Measurements from ENCODE around the gene BAIAP2L1. TPM values are rescaled to one million over a fixed set of nuclear protein-coding genes. Genes with fewer than 3 reads are reported as not detected.

BAIAP2L1 gene
- total RNA-seq, 2 experiments from 2014 or later: 0.33 to 0.61 TPM

DNA sequence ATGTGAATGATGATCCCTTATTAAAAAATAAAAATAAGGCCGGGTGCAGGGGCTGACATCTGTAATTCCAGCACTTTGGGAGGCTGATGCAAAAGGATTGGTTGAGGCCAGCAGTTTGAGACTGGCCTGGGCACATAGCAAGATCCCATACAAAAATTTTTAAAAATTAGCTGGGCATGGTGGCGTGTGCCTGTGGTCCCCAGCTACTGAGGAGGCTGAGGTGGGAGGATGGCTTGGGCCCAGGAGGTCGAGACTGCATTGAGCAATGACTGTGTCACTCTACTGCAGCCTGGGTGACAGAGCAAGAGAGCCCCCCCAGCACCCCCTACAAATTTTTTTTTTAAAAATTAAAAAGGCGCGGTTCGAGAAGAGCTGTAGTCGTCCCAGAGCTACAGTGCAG lies 120.6 kb downstream of the BAIAP2L1 start:
- peak overlapping the region; percentile 77 for H3K4me3 ChIP-seq (ENCODE audit: low read length)
- Mint-ChIP-seq H3K36me3 (ENCODE audit: low read depth) (peaks cover 9% of the 10 kb centered on the region), H3K27ac (peak overlapping the region; percentile 91), H3K9me3 (no peaks in the 10 kb centered on the region), H3K4me3 (peak overlapping the region; percentile 90), H3K4me1 (ENCODE audit: low read depth) (peaks cover 36% of the 10 kb centered on the region), H3K27me3 (no peaks in the 10 kb centered on the region)
- ATAC-seq (ENCODE audit: poor library complexity): no peak
- intact Hi-C loops (cut with DNase I, micrococcal nuclease): loop anchor here (1.0 to 10.0 kb wide), 8 partner anchors 29 to 1165 kb away; partner anchors contain the start of genes BAIAP2L1 (in 1 of the 2), BHLHA15 (in 1 of the 2), SDHAF3 (in 1 of the 2) and SMURF1 (in 1 of the 2)
- H3K4me1 ChIP-seq (ENCODE audit: insufficient read depth, low read length): peaks cover 43% of the 10 kb centered on the region
- TF ChIP-seq, protein P1, sequence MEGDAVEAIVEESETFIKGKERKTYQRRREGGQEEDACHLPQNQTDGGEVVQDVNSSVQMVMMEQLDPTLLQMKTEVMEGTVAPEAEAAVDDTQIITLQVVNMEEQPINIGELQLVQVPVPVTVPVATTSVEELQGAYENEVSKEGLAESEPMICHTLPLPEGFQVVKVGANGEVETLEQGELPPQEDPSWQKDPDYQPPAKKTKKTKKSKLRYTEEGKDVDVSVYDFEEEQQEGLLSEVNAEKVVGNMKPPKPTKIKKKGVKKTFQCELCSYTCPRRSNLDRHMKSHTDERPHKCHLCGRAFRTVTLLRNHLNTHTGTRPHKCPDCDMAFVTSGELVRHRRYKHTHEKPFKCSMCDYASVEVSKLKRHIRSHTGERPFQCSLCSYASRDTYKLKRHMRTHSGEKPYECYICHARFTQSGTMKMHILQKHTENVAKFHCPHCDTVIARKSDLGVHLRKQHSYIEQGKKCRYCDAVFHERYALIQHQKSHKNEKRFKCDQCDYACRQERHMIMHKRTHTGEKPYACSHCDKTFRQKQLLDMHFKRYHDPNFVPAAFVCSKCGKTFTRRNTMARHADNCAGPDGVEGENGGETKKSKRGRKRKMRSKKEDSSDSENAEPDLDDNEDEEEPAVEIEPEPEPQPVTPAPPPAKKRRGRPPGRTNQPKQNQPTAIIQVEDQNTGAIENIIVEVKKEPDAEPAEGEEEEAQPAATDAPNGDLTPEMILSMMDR (IDR thresholded peaks at IDR 0.05): no peak
- H3K9me3 ChIP-seq (ENCODE audit: control insufficient read depth in 1 of 2, insufficient read depth in 1 of 2, low read length in 2 of 2): no peaks in the 10 kb centered on the region
- H3K36me3 ChIP-seq (ENCODE audit: insufficient read depth, low read length): no peaks in the 10 kb centered on the region
- H3K27ac ChIP-seq (ENCODE audit: low read depth in 1 of 2, low read length in 2 of 2): peak overlapping the region in 1 of 2 donors; percentile 62
- H3K27me3 ChIP-seq (ENCODE audit: control insufficient read depth in 1 of 2, insufficient read depth in 2 of 2, low read length in 2 of 2): no peaks in the 10 kb centered on the region
- ChIA-PET CTCF (interaction anchor here (0.7 kb wide), 1 partner anchor 31 kb away, joined by 3 read pairs; no protein-coding TSS in a partner anchor), POLR2A (interaction anchor here (0.6 to 5.1 kb wide), 7 partner anchors 13 to 598 kb away, joined by 3 to 65 read pairs (median 3); partner anchors contain the start of genes TECPR1 and TRRAP)
- DNase-seq: peak in 1 of 14 experiments; percentile 27

GRCh38 chr7:98278936-98279335 lies 122.0 kb downstream of the BAIAP2L1 start:
- no peaks in the 10 kb centered on the region for H3K27me3 Mint-ChIP-seq
- H3K4me1 ChIP-seq (ENCODE audit: insufficient read depth, low read length): peaks cover 30% of the 10 kb centered on the region
- no peaks in the 10 kb centered on the region for H3K36me3 ChIP-seq (ENCODE audit: insufficient read depth, low read length)
- ATAC-seq (ENCODE audit: poor library complexity) (no peak), DNase-seq (no peak)
- no peaks in the 10 kb centered on the region for H3K9me3 Mint-ChIP-seq
- ChIA-PET CTCF (no interaction called here), POLR2A (interaction anchor here (5.1 kb wide), 1 partner anchor 28 kb away, joined by 65 read pairs; the partner anchor contains the start of gene TECPR1)
- H3K36me3 Mint-ChIP-seq (ENCODE audit: low read depth): peaks cover 9% of the 10 kb centered on the region
- H3K9me3 ChIP-seq (ENCODE audit: control insufficient read depth in 1 of 2, insufficient read depth in 1 of 2, low read length in 2 of 2): no peaks in the 10 kb centered on the region
- H3K4me1 Mint-ChIP-seq (ENCODE audit: low read depth): peaks cover 24% of the 10 kb centered on the region
- H3K4me3 Mint-ChIP-seq: no peak overlapping the region
- no peak overlapping the region for H3K4me3 ChIP-seq (ENCODE audit: low read length)
- no peak overlapping the region for H3K27ac Mint-ChIP-seq
- no peak overlapping the region for H3K27ac ChIP-seq (ENCODE audit: low read depth in 1 of 2, low read length in 2 of 2)
- intact Hi-C loops (cut with DNase I, micrococcal nuclease): no loop called here
- no peaks in the 10 kb centered on the region for H3K27me3 ChIP-seq (ENCODE audit: control insufficient read depth in 1 of 2, insufficient read depth in 2 of 2, low read length in 2 of 2)
- TF ChIP-seq, protein P1 (IDR thresholded peaks at IDR 0.05): no peak

GRCh38 chr7:98278408-98278807 lies 122.5 kb downstream of the BAIAP2L1 start:
- no peak for ATAC-seq (ENCODE audit: poor library complexity)
- ChIA-PET POLR2A (interaction anchor here (0.6 to 5.1 kb wide), 3 partner anchors 26 to 28 kb away, joined by 3 to 65 read pairs (median 4); partner anchors contain the start of gene TECPR1), CTCF (no interaction called here)
- Histone ChIP-seq H3K27me3 (ENCODE audit: control insufficient read depth in 1 of 2, insufficient read depth in 2 of 2, low read length in 2 of 2) (no peaks in the 10 kb centered on the region), H3K4me1 (ENCODE audit: insufficient read depth, low read length) (peaks cover 25% of the 10 kb centered on the region), H3K4me3 (ENCODE audit: low read length) (no peak overlapping the region), H3K36me3 (ENCODE audit: insufficient read depth, low read length) (no peaks in the 10 kb centered on the region), H3K27ac (ENCODE audit: low read depth in 1 of 2, low read length in 2 of 2) (no peak overlapping the region), H3K9me3 (ENCODE audit: control insufficient read depth in 1 of 2, insufficient read depth in 1 of 2, low read length in 2 of 2) (no peaks in the 10 kb centered on the region)
- intact Hi-C loops (cut with DNase I, micrococcal nuclease): no loop called here
- Mint-ChIP-seq H3K9me3 (no peaks in the 10 kb centered on the region), H3K27ac (no peak overlapping the region), H3K4me3 (no peak overlapping the region), H3K27me3 (no peaks in the 10 kb centered on the region), H3K36me3 (ENCODE audit: low read depth) (peaks cover 9% of the 10 kb centered on the region), H3K4me1 (ENCODE audit: low read depth) (peaks cover 20% of the 10 kb centered on the region)
- TF ChIP-seq, protein P1 (IDR thresholded peaks at IDR 0.05): no peak
- no peak for DNase-seq

Measured in CD4-positive, alpha-beta T cell (primary cell).